Stimulated activated CD8-positive, alpha-beta memory T cell treated with anti-CD3 and anti-CD28 coated beads, Interleukin-7, amount 100 ng/mL, for 4 hours (primary cell): ENCODE data around the gene RAB15.

ENCODE experiments used
- DNase-seq, 2 donors: peaks; one replicate each; pipeline ENCODE4 v3.0.0-alpha.2; 2020; ENCODE audit warnings: low read depth in 2 of 2

RAB15 gene

DNA sequence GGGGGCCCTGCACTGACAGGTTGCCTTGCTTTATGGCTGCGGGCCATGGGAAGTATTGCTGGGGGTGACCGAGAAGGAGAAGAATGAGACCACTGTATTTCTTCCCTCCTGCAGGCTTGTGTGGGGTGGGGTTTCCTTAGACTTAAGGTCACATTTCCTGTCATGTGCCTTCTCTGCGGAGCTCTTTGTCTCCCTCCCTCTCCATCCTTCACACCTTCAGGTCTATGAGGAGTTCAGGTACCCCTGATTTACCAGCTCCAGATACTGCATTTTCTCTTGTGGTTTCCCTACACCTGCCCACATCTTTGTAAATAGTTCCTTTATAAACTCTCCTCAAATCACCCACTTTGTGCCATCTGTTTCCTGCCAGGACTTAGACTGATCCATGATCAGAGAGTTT, 18.2 kb upstream of the RAB15 start:
- no peak for DNase-seq

DNA sequence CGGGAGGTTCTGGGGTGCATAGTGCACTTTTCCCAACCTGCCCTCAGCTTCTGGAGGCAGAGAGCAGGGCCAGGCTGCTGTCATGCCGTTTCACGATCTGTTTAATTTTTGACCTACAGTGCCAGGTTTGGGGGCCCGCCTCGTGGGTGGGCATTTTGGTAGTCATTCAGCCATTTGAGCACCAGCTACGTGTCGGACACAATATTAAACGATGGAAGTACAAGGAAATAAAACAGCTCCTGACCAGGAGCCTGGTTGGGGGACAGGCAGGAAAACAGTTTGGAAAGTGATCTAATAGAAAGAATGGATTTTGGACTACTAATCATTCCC, 15.3 kb upstream of the RAB15 start:
- DNase-seq = no peak

DNA sequence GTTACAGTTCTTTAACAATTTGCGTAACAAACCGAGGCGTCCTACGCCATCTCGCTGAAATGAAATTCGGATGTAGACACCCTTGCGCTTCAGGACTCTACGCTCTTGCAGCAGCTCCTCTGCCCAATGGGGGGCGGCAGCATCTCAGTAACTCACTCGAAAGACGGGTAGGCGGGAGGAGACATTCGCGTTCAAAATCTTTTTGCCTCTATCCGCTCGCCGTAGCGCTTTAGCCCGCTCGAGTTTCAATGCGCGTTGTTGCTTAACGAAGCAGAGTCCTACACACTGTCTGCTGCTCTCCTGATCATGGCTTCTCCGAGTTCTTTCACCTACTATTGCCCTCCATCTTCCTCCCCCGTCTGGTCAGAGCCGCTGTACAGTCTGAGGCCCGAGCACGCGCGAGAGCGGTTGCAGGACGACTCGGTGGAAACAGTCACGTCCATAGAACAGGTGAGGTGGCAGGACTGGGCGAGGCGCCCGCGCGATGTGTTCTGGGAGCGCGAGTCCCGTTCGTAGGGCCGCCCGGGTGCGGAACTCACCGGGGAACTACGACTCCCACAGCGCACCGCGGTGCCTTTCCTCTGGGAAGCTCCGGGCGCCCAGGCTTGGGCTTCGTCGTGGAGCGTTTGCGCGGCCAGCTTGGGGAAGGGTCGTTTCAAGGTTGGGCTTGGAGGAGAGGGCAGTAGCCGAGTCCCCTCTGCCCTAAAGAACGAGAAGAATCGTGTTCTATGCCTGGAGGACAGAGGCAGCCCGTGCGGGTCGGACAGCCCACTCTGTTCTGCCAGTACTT, 14.7 kb upstream of the RAB15 start, which contains the start of gene FNTB:
TSS of gene FNTB (plus strand) at position 248 of the 790 bp plus-strand sequence. CDS start at position 307, 59 bp downstream.
- DNase-seq = peak; percentile 89 to 91

DNA sequence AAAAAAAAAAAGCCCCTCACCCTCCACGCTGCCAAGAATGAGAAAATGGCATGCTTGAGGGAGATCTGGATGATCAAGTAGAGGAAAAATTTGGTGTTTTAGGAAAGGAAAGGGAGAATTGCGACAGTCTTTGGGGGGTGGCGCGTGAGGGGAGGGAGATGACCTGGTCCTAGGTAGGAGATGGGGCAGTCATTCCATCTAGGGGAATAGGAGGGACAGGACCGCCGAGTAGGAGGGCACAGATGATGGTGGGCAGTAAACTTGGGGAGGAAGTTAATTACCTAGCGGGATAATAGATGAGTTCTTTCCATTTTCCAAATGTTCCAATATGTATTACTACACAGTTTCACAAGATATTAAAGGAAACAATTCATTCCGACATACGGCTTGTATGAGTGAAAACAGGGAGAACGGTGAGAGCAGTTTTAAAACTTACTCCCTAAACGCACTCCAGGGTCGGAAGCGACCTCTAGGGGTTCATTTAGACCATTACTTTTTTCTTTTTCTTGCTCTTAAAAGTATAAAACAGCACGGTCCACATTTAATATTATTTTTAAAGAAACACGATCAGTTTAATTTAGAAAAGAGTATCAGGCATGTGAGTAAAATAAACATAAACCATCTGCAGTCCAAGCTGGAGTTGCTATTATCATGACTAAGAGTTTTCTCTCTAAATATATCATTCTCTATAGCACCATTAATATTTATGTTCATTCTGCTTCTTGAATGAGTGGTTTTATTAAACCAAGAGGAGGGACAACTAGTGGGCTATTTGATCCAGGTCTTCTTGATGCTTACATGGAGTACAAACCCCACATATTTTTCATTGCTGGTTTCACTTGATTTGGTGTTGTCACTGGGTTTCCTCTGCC, 11.5 kb upstream of the RAB15 start:
- DNase-seq = no peak

GRCh38 chr14:64979336-64980074, 7.4 kb upstream of the RAB15 start:
- DNase-seq = no peak

GRCh38 chr14:64974563-64974962, 2.4 kb upstream of the RAB15 start:
- DNase-seq = no peak

DNA sequence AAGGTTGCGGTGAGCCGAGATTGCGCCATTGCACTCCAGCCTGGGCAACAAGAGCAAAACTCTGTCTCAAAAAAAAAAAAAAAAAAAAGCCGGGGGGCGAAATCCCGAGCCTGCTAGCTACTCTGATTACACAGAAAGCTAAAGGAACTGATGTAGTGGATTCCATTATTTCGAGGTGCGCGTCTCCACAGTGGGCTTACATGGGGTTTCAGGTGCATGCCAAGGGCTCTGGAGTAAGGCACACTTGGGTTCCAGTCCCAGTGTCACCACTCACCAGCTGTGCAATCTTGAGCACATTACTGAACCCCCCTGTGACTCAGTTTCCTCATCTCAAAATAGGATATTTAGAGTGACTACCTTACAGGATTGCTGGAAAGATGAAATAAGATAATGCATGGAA, 1.7 kb upstream of the RAB15 start:
- DNase-seq = no peak

DNA sequence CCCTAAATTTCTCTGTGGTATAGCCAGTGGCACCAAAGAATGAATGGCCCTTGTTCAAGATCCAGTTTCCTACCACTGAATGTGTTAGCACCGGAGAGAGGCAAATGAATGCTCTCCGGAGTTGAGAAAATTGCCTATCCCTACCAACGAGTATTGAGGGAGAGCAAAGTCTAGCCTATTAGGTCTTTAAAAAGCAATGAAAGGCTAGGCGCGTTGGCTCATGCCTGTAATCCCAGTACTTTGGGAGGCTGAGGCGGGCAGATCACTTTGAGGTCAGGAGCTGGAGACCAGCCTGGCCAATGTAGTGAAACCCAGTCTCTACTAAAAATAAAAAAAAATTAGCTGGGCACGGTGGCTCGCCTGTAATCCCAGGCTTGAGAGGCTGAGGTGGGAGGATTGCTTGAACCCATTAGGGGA, 898 bp upstream of the RAB15 start:
- no peak for DNase-seq

DNA sequence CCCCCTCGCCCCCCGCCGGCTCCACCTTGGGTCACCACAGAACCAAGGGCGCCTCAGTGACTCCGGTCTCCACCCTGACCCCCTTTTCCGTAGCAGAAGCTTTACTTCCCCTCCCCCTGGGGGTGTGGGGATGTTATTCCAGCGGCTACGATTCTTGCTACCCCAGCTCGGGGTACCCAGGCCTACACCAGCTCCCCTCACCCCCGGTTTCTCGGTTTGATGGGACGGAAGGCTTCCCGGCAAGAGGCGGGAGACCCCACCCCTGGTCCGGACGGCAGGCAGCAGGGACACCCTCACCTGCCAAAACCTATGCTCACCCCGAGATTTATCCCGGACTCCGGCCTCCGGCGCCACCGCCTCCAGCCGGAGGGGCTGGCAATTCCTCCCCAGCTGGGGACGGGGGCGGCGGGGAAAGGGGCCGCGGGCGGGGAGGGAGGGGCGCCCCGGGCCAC, 619 bp downstream of the RAB15 start:
- DNase-seq = no peak

GRCh38 chr14:64970776-64971477, 1.2 kb downstream of the RAB15 start:
- DNase-seq = no peak

GRCh38 chr14:64970041-64970440, 2.1 kb downstream of the RAB15 start:
- DNase-seq = no peak

- no peak for DNase-seq
Observed at GRCh38 chr14:64968651-64969050, 3.5 kb downstream of the RAB15 start.

DNA sequence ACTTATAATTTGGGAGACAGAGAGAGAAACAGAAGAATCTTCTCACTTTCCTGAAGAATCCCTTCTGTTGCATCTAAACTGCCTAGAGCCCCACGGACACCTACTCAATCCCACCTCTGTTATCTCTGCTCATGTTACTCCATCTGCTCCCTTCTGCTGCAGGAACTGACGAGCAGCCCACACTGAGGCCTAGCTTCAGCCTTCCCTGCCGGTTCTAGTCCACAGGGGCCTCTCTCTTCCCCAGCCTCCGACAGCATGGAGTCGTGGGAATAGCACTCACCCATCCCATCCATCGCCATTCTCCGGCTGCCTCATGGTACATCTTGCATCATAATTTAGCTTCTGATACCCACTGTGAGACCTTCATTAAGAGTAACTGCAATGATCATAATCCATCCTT, 4.0 kb downstream of the RAB15 start:
- DNase-seq = no peak

DNA sequence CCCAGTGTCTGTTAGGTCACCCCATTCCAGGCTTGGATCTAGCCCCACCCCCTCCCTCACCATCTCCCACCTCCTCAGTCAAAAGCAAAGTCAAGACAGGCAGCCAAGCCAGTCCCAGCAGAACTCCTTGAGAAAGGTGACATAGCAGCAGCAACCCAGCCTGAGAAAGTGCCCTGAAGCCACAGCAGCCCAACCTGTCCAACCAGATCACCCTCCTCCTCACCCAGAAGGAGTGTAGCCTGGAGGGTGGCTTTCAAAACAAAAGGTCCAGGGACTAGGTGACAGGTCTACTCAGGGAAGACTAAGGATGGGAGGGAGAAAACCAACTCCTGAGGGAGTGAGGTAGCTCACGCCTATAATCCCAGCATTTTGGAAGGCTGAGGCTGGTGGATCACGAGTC, 5.2 kb downstream of the RAB15 start:
- no peak for DNase-seq

- no peak for DNase-seq
Observed at GRCh38 chr14:64965356-64966000, 6.7 kb downstream of the RAB15 start.

DNA sequence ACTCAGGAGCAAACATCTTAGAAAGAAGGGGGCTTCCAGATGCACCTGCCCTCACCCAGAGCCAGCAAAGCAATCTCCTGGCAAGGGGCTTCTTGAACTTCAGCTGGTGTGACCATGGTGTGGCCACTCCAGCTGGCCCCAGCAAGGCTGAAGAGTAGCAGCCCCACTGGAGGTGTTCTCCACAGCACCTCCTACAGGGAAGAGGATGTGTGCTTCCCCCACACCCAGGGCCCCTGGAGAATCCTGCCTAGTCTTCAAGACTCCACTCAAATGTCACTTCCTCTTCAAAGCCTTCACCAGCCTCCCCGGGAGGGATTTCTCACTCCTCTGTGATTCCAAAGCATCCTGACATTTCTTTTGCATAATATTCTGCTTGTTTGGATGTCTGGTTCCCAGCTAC, 8.5 kb downstream of the RAB15 start:
- DNase-seq = no peak

DNA sequence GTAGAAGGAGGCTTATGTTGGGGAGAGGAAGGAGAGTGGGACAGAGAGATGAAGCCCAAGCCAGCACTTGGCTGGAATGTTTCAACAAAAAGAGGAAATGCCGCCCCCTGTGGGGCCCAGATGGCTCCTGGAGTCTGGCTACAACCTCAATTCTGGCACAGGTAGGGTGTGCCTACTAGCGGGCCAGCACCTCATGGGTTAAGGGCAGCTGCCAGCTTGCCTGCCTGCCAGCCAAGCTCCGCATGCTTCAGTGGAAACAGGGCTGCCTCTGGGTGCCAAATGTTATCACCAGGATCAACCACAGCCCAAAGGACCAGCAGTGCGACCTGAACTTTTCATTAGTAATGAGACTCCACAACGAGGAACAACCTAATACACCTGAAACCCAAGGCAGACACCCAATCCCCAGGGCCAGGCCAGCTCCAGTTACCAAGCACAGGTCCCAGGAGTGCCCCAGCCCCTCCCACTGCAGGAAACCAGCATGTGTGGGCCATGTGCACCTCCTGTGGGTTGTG, 11.3 kb downstream of the RAB15 start:
- DNase-seq = no peak

DNA sequence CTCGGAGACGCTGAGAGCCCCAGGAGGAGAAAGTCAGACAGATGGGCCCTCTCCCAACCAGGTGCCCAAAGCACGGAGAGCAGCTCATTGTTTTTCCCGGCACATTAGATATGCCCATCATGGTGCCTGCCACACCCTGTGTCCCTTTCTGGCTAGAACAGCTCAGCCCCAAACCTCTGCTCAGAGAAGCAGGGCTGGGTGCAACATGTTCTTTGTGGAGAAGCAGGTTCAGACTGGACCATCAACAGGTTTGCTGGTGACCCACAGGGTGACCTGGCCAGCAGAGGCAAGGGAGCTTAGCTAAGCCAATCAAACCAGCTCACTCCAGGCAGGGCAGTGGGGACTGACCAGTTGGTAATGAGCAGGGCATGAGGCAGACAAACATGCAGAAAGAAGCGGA, 13.4 kb downstream of the RAB15 start:
- DNase-seq = no peak

DNA sequence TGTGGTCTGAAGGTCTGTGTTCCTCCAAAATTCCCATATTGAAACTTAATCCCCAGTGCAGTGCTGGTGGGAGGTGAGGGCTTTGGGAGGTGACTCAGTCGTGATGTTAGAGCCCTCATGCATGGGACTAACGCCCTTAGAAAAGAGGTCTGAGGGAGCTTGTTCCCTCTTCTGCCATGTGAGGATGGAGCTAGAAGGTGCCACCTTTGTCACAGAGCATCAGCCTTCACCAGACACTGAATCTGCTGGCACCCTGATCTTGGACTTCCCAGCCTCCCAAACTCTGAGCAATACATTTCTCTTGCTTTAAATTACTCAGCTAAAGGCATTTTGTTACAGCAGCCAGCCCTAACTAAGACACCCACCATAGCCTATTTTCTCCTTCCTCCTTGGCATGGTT, 13.9 kb downstream of the RAB15 start:
- DNase-seq = no peak

DNA sequence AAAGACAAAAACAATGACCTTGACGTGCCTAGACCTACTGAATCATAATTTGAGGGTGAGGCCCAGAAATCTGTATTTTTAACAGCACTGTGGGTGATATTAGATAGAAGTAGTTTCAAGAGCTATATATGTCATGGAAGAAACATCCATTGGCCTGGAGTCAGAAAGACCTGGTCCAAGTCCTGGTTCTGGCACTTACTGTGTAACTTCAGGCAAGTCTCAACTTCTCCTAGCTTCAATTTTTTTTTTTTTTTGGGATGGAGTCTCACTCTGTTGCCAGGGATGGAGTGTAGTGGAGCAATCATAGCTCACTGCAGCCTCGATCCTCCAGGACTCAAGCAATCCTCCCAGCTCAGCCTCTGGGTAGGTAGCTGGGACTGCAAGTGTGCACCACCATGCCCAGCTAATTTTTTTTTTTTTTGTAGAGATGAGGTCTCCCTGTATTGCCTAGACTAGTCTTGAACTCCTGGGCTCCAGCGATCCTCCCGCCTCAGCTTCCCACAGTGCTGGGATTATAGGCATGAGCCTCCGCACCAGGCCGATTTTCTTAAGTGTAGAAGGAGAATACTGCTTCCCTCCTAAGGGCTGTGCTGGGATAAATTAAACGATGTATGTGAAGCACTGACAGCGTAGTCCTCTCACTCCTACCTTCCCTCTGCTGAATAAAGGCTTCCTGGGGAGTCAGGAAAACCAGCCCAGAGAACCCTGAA, 15.3 kb downstream of the RAB15 start:
- no peak for DNase-seq
